HG02610 (cell line): Measurements from ENCODE around the gene FBXL16.
A peak's percentile ranks its signal among the peaks of the same experiment; 100 is the strongest.

ENCODE experiments used
- ATAC-seq: cut with Tn5 transposase; IDR thresholded peaks from one replicate; pipeline ENCODE4 v1.9.1; 2021; ENCODE audit warnings: mild to moderate bottlenecking, moderate library complexity; ENCODE audit not compliant: unreplicated experiment

FBXL16 gene

GRCh38 chr16:679814-680624 lies 25.6 kb downstream of the FBXL16 start, which contains the start of gene STUB1:
Gene STUB1, plus strand, starts transcription at chr16:680410. Its CDS starts 116 bp downstream, at chr16:680526.
- peak; percentile 34 for ATAC-seq

DNA sequence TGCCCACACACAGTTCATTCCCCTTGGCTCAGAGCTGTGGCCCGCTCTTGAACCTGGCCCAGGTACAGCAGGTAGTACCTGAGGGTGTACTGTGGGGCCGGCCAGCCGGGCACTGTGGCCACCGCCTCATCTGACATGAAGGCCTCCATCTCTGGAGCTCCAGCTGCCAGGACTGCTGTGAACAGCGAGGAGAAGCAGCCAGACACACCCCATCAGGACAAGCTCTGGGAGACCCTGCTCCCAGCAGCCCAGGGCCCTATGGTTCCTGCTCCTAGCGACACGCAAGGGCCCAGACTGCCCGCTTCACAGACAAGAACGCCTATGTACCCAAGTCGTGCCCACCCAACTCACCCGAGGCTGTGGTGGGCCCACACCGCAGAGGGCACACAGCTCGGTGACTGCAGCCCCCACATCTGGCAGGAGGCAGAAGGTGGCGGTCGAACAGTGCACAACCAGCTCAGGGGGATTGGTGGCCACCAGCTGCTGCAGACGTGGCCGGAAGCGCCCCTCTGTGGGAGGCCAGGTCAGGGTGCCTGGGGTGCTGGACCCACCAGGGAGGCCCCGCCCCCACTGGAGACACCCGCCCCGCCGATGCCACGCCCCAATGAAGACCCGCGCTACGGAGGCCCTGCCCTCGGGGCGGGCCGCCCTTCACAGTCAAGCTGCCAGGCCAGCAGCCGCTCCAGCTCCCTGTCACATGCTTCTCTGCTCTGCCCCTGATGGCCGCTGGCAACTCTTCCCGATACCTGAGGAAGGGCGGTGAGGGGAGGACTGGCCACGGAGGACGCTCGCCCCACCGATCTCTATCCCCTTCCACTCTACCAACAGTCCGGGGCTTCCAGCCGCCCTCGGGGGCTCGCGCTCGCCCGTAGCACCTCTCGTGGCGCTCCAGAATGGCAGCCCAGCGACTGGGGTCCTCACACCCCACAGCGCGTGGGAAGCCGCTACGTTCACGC lies 26.5 kb downstream of the FBXL16 start:
- ATAC-seq, result no peak

- ATAC-seq, result no peak
Measured at GRCh38 chr16:678209-678857, 27.3 kb downstream of the FBXL16 start.

- ATAC-seq, result no peak
Measured at GRCh38 chr16:677316-678190, 28.0 kb downstream of the FBXL16 start.

GRCh38 chr16:676913-677312 lies 28.7 kb downstream of the FBXL16 start:
- ATAC-seq, result no peak

- ATAC-seq, result no peak
Measured at GRCh38 chr16:676565-676902, 29.1 kb downstream of the FBXL16 start.

DNA sequence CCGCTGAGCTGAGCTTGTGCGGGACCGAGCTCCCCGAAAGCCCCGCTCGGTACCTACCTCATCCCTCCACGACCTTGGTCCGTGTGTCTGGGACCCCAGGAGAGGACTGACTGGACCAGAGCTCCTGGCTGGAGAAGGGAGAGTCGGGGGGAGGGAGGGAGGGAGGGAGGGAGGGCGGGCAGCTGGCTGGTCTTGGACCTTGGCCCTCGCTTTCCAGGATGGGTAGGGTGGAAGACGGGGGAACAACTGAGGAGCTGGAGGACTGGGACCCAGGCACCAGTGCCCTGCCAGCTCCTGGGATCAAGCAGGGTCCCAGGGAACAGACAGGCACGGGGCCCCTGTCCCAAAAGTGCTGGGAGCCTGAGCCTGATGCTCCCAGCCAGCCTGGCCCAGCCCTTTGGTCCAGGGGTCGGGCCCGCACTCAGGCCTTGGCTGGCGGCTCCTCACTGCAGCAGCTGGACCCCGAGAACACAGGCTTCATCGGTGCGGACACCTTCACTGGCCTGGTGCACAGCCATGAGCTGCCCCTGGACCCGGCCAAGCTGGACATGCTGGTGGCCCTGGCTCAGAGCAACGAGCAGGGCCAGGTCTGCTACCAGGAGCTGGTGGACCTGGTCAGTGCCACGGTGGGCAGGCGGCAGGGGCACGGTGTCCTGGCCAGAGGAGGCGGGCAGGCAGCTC lies 29.6 kb downstream of the FBXL16 start:
- ATAC-seq, result no peak

GRCh38 chr16:674968-675883 lies 30.4 kb downstream of the FBXL16 start, which contains the start of gene RHBDL1:
Gene RHBDL1, plus strand, starts transcription at chr16:675671. Its CDS starts 120 bp downstream, at chr16:675791.
- no peak for ATAC-seq

DNA sequence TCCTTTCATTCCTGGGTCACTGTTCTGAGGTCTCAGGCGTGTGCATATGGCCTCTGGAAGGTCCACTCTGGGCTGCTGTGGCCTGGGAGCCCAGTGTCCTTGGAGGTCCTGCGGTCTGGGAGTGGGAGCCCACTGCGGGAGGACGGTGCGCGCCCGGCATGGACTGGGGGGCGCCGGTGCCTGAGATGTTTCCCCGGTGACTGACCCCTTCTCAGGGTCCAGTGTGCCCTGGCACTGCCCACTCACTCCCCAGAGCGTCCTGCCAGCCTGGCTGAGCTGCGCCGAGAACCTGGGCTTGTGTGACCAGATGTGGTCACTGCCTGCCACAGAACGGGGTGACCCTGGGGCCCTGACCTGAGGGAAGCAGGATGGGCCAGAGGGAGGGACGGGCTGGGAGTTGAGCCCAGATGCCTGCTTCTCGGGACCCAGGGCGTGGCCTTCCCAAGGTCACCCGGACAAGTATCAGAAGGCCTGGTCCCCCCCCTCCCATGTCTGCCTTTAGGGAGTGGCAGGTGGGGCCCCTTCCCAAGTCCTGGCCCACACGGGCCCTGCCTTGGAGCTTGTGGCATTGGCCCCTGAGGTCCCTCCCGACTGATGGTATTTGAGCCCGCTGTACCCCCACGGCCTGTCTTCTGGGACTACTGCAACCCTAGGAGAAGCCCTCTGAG lies 31.3 kb downstream of the FBXL16 start:
- ATAC-seq, result no peak

DNA sequence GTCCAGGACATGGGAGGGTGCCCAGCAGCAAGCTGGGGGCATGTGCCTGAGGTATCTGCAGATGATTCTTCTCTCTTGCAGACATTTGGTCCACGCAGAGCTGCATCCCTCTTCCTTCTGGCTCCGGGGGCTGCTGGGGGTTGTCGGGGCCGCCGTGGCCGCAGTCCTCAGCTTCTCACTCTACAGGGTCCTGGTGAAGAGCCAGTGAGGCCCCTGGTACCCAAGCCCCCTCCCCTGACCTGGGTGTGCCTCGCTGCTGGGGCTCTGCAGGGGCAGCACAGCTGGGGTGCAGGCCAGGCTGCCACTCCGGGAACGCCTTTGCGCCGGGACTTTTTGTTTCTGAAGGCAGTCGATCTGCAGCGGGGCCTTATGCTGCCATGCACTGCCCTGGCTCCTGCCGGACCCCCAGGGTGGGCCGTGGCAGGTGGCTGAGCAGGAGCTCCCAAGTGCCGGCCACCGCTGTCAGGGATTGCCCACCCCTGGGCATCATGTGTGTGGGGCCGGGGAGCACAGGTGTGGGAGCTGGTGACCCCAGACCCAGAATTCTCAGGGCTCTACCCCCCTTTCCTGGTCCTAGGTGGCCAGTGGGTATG lies 32.1 kb downstream of the FBXL16 start:
- ATAC-seq, result no peak

DNA sequence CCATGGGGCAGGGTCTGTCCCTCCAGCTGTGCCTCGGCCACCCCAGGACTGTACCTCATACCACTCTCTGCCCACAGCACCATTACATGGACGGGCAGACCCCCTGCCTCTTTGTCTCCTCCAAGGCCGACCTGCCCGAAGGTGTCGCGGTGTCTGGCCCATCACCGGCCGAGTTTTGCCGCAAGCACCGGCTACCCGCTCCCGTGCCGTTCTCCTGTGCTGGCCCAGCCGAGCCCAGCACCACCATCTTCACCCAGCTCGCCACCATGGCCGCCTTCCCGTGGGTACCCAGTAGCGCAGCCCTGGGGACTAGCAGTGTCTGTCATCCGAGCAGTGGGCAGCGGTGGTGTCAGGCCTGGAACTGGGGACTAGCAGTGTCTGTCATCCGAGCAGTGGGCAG lies 32.8 kb downstream of the FBXL16 start:
- no peak for ATAC-seq

DNA sequence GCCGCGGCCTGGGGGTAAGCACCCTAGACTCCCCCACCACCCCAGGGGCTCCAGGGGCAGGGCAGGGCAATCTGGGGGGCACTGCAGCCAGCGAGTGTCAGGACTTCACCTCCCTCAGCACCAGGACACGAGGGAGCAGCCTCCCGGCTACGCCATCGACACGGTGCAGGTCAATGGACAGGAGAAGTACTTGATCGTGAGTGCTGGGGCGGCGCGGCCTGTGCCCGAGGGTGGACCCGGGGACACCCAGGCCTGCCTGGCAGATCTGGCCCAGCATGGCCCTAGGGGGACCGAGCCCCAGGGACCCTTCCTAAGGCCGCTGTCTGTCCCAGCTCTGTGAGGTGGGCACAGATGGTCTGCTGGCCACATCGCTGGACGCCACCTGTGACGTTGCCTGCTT lies 33.2 kb downstream of the FBXL16 start:
- ATAC-seq, result no peak

DNA sequence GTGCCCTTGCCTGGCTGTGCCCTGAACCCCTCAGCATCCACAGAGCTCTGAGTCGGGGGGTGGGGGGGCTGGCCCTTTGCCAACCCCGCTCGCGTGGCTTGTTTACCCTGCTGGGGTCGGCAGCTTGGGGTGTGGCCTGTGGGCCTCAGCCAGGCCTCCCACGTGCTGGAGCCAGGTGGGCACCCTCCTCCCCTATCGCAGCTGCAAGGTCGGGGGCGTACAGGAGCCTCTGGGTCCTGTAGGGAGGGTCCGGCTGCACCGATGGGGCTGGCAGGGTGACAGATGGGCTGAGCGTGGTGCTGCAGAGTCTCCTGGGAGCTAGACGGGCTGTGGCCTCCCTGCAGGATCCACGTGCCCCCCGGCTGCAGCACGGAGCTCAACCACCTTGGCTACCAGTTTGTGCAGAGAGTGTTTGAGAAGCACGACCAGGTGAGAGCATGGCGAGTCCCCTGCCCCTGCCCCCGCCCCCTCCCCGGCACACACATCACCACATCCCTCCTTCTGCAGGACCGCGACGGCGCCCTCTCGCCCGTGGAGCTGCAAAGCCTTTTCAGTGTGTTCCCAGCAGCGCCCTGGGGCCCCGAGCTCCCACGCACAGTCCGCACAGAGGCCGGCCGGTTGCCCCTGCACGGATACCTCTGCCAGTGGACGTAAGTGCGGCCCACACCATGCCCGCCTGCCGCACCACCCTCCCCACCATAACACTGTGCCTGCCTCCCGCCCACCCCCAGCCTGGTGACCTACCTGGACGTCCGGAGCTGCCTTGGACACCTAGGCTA lies 34.1 kb downstream of the FBXL16 start:
- ATAC-seq, result no peak

GRCh38 chr16:670485-671352 lies 34.9 kb downstream of the FBXL16 start:
- no peak for ATAC-seq

DNA sequence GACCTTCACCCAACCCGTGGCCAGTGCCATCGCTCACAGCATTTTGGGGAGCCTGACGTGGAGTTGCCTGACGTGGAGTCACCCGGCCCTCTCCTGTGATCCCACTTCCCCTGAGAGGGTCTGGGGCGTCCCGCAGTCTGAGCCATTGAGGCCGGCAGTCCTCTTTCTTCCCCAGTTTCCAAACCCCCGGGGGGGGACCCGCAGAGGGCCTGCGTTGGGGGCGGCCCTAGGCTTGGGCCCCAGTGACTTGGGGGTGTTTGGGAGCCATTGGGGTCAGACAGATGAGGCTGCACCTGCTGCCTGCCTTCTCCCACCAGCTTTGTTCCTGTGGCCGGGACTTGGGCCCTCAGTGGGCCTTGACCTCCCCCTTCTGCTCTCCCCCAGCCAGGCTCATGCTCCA lies 35.9 kb downstream of the FBXL16 start:
- ATAC-seq, result no peak
